Measurements from ENCODE around the gene PGPEP1. TPM values are rescaled to one million over a fixed set of nuclear protein-coding genes. Genes with fewer than 3 reads are reported as not detected.
A peak's percentile ranks its signal among the peaks of the same experiment; 100 is the strongest.

The PGPEP1 gene
- total and polyA plus RNA-seq, 10 of the 15 experiments (the other 5 are each of a cell fraction or from before 2014, with no cell fraction given) = 13.8 to 39.4 (median 17.0) TPM

DNA sequence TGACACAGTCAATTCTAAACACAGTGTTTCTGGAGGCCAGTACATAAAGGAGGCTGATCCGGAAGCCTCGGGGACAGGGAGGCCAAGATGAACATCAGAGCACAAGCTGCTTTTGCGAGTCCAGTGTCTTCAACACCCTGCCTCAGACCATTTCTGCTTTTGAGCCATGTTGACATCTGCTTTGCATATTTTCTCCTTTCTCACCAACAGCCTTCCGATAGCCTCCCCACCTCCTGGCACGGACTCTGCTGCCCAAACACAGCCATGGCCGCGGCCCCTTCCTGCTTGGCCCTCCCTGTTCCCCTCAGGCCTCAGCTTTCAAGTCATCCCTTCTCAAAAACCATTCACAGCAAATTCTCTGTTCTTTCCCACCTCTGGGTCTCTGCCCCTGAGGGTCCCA is 53.4 kb downstream of the PGPEP1 start:
- ChIA-PET SMC1A (ENCODE audit: uncharacterized antibody, unreplicated experiment) (interaction anchor here (2.2 kb wide), 1 partner anchor 20 kb away, joined by 6 read pairs; no protein-coding TSS in a partner anchor), RAD21 (ENCODE audit: unreplicated experiment) (no interaction called here), CTCF (interaction anchor here (1.2 to 9.4 kb wide), 3 partner anchors 15 to 281 kb away, joined by 3 to 144 read pairs (median 49); no protein-coding TSS in a partner anchor), POLR2A (interaction anchor here (0.8 kb wide), 2 partner anchors 52 to 89 kb away, joined by 3 to 4 read pairs; no protein-coding TSS in a partner anchor)
- ATAC-seq (peak; percentile 41), FAIRE-seq (no peak), DNase-seq (ENCODE audit: low read depth, low spot score) (no peak)
- in situ Hi-C loops (cut with MboI) (no loop called here), intact Hi-C loops (cut with micrococcal nuclease; ENCODE audit: unreplicated experiment) (no loop called here)
- 50% methylated on average over 7 of the region's 7 CpGs for WGBS (ENCODE audit: insufficient coverage, insufficient replicate concordance, low lambda C conversion rate, missing lambda C conversion rate)
- Histone ChIP-seq H3K79me2 (ENCODE audit: control insufficient read depth, insufficient read depth, low read length) (no peaks in the 10 kb centered on the region), H3K4me3 (no peak overlapping the region), H4K20me1 (ENCODE audit: control insufficient read depth, insufficient read depth) (no peaks in the 10 kb centered on the region), H3K27me3 (replicated peaks in 1 of 2; ENCODE audit: control insufficient read depth in 2 of 2, insufficient read depth in 2 of 2, low read length in 1 of 2) (no peaks in the 10 kb centered on the region), H3K27ac (ENCODE audit: control insufficient read depth, insufficient read depth) (no peak overlapping the region), H3K4me2 (ENCODE audit: control insufficient read depth, insufficient read depth) (peak overlapping the region; percentile 38; the same call in 1 of the 2 replicates), H3K36me3 (ENCODE audit: control insufficient read depth in 2 of 2, insufficient read depth in 2 of 2, low read length in 1 of 2) (no peaks in the 10 kb centered on the region), H2AFZ (ENCODE audit: control insufficient read depth, low read depth, low read length) (no peak overlapping the region), H3K9ac (ENCODE audit: control insufficient read depth, insufficient read depth, low read length) (no peak overlapping the region), H3K4me1 (ENCODE audit: control insufficient read depth, insufficient read depth, low read length) (peaks cover 27% of the 10 kb centered on the region), H3K9me3 (replicated peaks; ENCODE audit: control insufficient read depth, insufficient read depth, low read length) (no peaks in the 10 kb centered on the region; the same call in 2 of the 3 replicates)
- TF ChIP-seq SPI1 (IDR thresholded peaks at IDR 0.05; ENCODE audit: borderline replicate concordance, insufficient read depth, low read depth, low read length) (peak; percentile 38; the same call in 1 of the 2 replicates), POU2F2 (IDR thresholded peaks at IDR 0.05; ENCODE audit: borderline replicate concordance, low read depth, low read length) (peak; percentile 87; the same call in 1 of the 3 replicates), JUND (IDR thresholded peaks at IDR 0.05; ENCODE audit: low read depth, low read length) (no peak), MTA2 (IDR thresholded peaks at IDR 0.05; ENCODE audit: low read depth) (no peak), KLF5 (IDR thresholded peaks at IDR 0.05; ENCODE audit: partially characterized antibody) (no peak)
- TF ChIP-seq, protein P1, sequence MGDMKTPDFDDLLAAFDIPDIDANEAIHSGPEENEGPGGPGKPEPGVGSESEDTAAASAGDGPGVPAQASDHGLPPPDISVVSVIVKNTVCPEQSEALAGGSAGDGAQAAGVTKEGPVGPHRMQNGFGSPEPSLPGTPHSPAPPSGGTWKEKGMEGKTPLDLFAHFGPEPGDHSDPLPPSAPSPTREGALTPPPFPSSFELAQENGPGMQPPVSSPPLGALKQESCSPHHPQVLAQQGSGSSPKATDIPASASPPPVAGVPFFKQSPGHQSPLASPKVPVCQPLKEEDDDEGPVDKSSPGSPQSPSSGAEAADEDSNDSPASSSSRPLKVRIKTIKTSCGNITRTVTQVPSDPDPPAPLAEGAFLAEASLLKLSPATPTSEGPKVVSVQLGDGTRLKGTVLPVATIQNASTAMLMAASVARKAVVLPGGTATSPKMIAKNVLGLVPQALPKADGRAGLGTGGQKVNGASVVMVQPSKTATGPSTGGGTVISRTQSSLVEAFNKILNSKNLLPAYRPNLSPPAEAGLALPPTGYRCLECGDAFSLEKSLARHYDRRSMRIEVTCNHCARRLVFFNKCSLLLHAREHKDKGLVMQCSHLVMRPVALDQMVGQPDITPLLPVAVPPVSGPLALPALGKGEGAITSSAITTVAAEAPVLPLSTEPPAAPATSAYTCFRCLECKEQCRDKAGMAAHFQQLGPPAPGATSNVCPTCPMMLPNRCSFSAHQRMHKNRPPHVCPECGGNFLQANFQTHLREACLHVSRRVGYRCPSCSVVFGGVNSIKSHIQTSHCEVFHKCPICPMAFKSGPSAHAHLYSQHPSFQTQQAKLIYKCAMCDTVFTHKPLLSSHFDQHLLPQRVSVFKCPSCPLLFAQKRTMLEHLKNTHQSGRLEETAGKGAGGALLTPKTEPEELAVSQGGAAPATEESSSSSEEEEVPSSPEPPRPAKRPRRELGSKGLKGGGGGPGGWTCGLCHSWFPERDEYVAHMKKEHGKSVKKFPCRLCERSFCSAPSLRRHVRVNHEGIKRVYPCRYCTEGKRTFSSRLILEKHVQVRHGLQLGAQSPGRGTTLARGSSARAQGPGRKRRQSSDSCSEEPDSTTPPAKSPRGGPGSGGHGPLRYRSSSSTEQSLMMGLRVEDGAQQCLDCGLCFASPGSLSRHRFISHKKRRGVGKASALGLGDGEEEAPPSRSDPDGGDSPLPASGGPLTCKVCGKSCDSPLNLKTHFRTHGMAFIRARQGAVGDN (IDR thresholded peaks at IDR 0.05) = 0 out of 2 replicates have a peak, but pooled peaks have one; percentile 23
- BruUV-seq (replicated peaks) = no TSS peak
